Sigmoid colon (tissue), 3 donors: ENCODE measurements around the gene CHCHD5.

Experiments
- POLR2A ChIP-seq, 2 donors: fragments of 450-650 bp; IDR thresholded peaks; one replicate each; pipeline ENCODE4 v1.6.1; 2016; ENCODE audit warnings: antibody characterized with exemption in 2 of 2, mild to moderate bottlenecking in 2 of 2, moderate library complexity in 2 of 2
- TF ChIP-seq, protein P1 (sequence below), 4 experiments: fragments of 450-650 bp in 3 of 4; fragments of 200-600 bp in 1 of 4; IDR thresholded peaks; one replicate each; pipeline ENCODE4 v1.5.1; 2016 to 2019; ENCODE audit warnings: antibody characterized with exemption in 4 of 4, mild to moderate bottlenecking in 3 of 4, moderate library complexity in 2 of 4

DNA sequence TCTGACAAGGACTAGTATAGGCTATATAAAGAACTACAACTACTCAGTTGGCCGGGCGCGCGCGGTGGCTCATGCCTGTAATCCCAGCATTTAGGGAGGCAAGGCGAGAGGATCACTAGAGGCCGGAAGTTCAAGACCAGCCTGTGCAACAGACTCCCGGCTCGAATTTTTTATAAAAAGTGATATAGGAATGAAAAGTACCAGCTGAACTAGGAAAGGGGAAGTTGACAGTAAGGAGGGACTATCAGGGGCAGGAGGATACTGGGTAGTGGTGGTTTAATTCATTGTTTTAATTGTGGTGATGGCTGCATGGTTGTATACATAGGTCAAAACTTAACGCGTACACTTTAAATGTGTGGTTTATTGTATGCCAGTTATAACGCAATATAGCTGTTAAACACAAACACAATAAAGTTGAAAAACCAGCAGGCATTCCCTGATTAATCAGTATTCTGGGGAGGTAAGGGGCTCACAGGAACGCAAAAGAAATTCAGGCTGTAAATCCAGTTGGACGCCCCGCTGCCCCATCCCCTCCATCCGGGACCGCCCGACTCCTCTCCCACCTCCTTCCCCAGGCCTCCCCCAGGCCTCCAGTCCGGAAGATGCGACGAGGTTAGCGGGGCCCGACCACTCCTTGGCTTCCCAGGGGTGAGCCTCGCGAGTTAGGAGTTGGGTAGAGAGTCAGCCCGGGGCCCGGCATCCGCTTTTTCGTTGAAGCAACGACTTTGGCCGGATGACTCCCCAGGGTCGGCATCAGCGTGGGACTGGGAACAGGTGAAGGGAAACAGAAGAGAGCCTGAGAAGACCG lies 42.9 kb upstream of the CHCHD5 start:
- TF ChIP-seq, protein P1, sequence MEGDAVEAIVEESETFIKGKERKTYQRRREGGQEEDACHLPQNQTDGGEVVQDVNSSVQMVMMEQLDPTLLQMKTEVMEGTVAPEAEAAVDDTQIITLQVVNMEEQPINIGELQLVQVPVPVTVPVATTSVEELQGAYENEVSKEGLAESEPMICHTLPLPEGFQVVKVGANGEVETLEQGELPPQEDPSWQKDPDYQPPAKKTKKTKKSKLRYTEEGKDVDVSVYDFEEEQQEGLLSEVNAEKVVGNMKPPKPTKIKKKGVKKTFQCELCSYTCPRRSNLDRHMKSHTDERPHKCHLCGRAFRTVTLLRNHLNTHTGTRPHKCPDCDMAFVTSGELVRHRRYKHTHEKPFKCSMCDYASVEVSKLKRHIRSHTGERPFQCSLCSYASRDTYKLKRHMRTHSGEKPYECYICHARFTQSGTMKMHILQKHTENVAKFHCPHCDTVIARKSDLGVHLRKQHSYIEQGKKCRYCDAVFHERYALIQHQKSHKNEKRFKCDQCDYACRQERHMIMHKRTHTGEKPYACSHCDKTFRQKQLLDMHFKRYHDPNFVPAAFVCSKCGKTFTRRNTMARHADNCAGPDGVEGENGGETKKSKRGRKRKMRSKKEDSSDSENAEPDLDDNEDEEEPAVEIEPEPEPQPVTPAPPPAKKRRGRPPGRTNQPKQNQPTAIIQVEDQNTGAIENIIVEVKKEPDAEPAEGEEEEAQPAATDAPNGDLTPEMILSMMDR (IDR thresholded peaks at IDR 0.05), result no peak
- TF ChIP-seq POLR2A (IDR thresholded peaks at IDR 0.05), result peak; percentile 19 to 24
